Immature natural killer cell (primary cell): ENCODE results near the gene SCARB1. TPM values are rescaled to one million over a fixed set of nuclear protein-coding genes. Genes with fewer than 3 reads are reported as not detected.

Experiments
- DNase-seq, 3 donors: peaks; one replicate each; pipeline ENCODE4 v3.0.0; 2022; ENCODE audit warnings: mixed read lengths in 1 of 3
- H3K27ac Mint-ChIP-seq, 6 donors: one replicate each; pipeline ENCODE4 v1.8.0; 2020; ENCODE audit warnings: mixed read lengths in 6 of 6, mild to moderate bottlenecking in 5 of 6, inconsistent platforms in 4 of 6, moderate library complexity in 3 of 6
- H3K27me3 Mint-ChIP-seq, 3 donors: one replicate each; pipeline ENCODE4 v1.8.0; 2020 to 2021; ENCODE audit warnings: low read depth in 3 of 3, mild to moderate bottlenecking in 3 of 3, mixed read lengths in 3 of 3, moderate library complexity in 3 of 3, inconsistent platforms in 1 of 3
- H3K36me3 Mint-ChIP-seq, 3 donors: one replicate each; pipeline ENCODE4 v1.8.0; 2020; ENCODE audit warnings: mixed read lengths in 3 of 3, inconsistent platforms in 2 of 3, mild to moderate bottlenecking in 2 of 3
- H3K4me1 Mint-ChIP-seq, 2 donors: one replicate each; pipeline ENCODE4 v1.8.0; 2020; ENCODE audit warnings: inconsistent platforms in 2 of 2, mild to moderate bottlenecking in 2 of 2, mixed read lengths in 2 of 2, moderate library complexity in 1 of 2
- H3K4me3 Mint-ChIP-seq, 5 donors: one replicate each; pipeline ENCODE4 v1.8.0; 2020; ENCODE audit warnings: mild to moderate bottlenecking in 5 of 5, mixed read lengths in 5 of 5, inconsistent platforms in 3 of 5, moderate library complexity in 3 of 5
- H3K9me3 Mint-ChIP-seq, 6 donors: one replicate each; pipeline ENCODE4 v1.8.0; 2020; ENCODE audit warnings: mild to moderate bottlenecking in 6 of 6, mixed read lengths in 6 of 6, inconsistent platforms in 4 of 6, moderate library complexity in 3 of 6
- polyA plus RNA-seq, 3 donors: library from polyadenylated mRNA; unstranded; fragments of 300-500 nt; fragmentation: Illumina TruSeq; gene quantifications; one replicate each; pipeline ENCODE4 v1.2.3, GENCODE V29; 2021

The SCARB1 gene
- polyA plus RNA-seq, 3 donors from 2014 or later, result 1.3 to 10.5 (median 2.4) TPM

DNA sequence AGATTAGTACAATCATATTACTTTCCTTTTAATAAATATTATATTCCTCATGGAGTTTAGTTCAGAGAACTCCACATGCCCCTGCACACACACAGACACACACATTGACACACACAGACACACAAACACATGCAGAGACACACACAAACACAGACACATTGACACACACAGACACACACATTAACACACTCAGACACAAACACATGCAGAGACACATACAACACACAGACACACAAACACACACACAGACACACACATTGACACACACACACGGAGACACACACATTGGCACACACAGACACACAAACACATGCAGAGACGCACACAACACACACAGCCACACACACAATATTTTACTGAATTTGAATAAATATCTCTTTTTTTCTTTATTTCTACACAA, 12.5 kb upstream of the SCARB1 start:
- no peaks in the 10 kb centered on the region for H3K36me3 Mint-ChIP-seq
- no peak overlapping the region for H3K4me3 Mint-ChIP-seq
- H3K9me3 Mint-ChIP-seq, result no peaks in the 10 kb centered on the region
- H3K4me1 Mint-ChIP-seq, result peaks cover 0 to 5% of the 10 kb centered on the region in 2 donors
- H3K27me3 Mint-ChIP-seq, result peaks cover 0 to 3% (median 2%) of the 10 kb centered on the region in 3 donors
- no peak for DNase-seq
- H3K27ac Mint-ChIP-seq, result no peak overlapping the region

DNA sequence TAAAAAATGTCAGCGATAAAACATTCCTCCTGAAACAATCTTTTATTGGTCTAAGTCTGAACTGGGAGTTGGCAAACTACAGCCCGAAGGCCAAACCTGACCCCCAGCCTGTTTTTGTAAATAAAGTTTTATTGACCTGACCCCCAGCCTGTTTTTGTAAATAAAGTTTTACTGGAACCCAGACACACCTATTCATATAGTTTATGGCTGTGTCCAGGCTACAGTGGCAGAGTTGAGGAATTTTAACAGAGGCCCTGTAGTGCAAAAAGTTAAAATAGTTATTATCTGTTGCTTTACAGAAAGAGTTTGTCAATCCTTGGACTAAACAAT, 12.1 kb upstream of the SCARB1 start:
- peaks cover 0 to 3% (median under 1%) of the 10 kb centered on the region in 3 donors for H3K27me3 Mint-ChIP-seq
- no peak overlapping the region for H3K4me3 Mint-ChIP-seq
- no peaks in the 10 kb centered on the region for H3K36me3 Mint-ChIP-seq
- H3K27ac Mint-ChIP-seq, result no peak overlapping the region
- DNase-seq, result no peak
- H3K4me1 Mint-ChIP-seq, result peaks cover 0 to under 1% of the 10 kb centered on the region in 2 donors
- no peaks in the 10 kb centered on the region for H3K9me3 Mint-ChIP-seq

DNA sequence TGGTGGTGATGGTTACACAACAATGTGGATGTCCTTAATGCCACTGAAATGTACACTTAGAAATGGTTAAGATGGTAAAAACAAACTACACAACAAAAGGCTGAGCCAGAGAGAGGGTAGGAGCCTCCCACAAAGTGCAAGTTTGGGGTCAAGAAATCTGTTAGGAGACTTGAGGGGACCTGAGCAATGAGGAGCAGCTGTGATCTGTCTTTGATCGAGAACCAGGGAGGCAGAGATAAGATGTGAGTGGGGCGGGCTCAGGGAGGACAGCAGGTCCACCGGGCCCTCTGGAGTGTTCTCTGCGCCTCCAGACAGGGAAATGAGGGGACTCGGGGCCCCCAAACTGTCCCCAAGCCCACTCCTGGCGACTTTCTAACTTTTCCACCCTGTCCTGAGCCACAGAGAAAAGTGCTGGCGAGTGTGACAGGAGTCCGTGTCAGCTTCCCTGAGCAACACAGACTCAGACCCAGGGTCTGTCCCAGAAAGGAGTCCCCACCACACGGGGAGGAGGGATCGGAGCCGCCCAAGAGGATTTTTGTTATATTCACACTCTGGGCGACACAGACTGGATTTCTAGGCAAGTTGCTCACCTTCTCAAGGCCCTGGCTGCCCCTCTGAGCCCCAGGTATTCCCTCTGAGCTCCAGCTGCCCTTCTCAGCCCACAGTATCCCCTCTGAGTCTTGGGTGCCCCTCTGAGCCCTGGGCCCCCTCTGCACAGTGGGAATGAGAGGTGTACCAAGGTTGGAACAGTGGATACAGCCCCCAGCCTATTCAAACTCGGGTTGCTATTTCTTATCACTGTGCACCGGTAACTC, 11.5 kb upstream of the SCARB1 start:
- no peak overlapping the region for H3K4me3 Mint-ChIP-seq

DNA sequence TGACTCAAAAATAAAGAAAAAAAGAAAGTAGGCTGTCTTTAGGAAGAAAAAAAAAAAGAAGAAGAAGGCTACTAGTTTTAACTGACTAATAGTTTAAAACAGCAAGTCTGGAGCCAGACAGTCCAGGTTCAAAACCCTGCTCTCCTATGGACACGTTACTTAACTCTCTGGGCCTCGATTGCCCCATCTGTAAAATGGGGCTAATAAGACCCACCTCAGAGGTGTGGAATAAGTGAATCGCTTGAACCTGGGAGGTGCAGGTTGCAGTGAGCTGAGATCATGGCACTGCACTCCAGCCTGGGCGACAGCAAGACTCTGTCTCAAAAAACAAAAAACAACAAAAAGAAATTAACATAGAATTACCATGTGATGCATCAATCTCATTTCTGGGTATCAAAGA, 10.5 kb upstream of the SCARB1 start:
- H3K27me3 Mint-ChIP-seq, result peaks cover 2 to 6% (median 6%) of the 10 kb centered on the region in 3 donors
- no peak overlapping the region for H3K4me3 Mint-ChIP-seq
- no peak overlapping the region for H3K27ac Mint-ChIP-seq
- H3K36me3 Mint-ChIP-seq, result no peaks in the 10 kb centered on the region
- H3K4me1 Mint-ChIP-seq, result peaks cover 0 to 4% of the 10 kb centered on the region in 2 donors
- DNase-seq, result no peak
- no peaks in the 10 kb centered on the region for H3K9me3 Mint-ChIP-seq

More for the DNA sequence above, 11.5 kb upstream of the SCARB1 start:
- no peaks in the 10 kb centered on the region for H3K4me1 Mint-ChIP-seq
- peaks cover 1 to 4% (median 3%) of the 10 kb centered on the region in 3 donors for H3K27me3 Mint-ChIP-seq
- no peaks in the 10 kb centered on the region for H3K36me3 Mint-ChIP-seq
- H3K27ac Mint-ChIP-seq, result peak overlapping the region in 1 of 6 donors; percentile 11
- H3K9me3 Mint-ChIP-seq, result no peaks in the 10 kb centered on the region
- DNase-seq, result no peak

DNA sequence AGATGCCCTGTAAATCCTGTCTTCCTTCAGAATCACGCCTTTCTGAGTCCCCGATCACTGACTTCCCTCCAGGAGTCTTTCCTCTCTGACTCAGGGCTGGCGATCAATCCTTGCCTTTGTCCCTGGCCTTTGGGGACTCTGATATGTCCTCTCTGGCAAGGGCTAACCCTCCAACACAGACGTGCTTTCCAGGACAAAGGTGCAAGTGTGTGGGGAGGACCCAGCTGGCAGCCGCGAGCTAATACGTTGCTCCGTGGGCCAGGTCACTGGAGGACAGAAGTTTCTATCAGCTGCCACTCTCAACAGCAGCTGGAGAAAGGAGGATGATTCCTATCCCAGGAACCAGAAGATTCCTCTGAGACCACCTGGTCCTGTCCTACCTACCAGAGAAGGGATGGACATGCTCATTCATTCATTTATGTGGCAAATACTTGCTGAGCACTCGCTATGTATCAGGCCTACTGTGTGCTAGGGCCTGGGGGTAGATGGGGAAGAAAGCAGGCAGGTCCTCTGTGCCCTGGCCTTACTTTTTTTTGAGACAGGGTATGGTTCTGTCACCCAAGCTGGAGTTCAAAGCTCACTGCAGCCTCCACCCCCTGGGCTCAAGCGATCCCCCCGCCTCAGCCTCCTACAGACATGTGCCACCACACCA, 8.5 kb upstream of the SCARB1 start:
- Mint-ChIP-seq H3K27ac (no peak overlapping the region), H3K9me3 (no peaks in the 10 kb centered on the region), H3K4me3 (no peak overlapping the region), H3K4me1 (peaks cover 5 to 11% of the 10 kb centered on the region in 2 donors), H3K27me3 (peaks cover 2 to 13% (median 7%) of the 10 kb centered on the region in 3 donors), H3K36me3 (no peaks in the 10 kb centered on the region)
- DNase-seq, result no peak

DNA sequence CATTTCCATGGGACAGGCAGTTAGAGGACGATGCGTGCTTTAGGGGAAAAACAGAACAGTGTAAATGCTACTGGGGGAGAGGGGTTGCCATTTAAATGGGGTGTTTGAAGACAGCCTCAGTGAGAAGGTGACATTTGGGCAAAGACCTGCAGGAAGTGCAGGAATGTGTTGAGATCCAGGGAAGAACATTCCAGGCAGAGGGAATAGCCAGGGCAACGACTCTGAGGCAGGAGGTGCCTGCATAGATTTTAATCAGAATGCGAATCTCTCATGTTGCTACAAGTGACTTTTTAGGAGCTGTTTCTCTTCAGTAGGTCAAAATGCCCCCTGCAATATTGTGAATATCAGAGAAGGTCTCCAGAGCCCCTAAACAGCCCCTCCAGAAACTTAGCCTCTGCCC, 7.6 kb upstream of the SCARB1 start:
- Mint-ChIP-seq H3K36me3 (no peaks in the 10 kb centered on the region), H3K4me3 (no peak overlapping the region), H3K4me1 (peaks cover 5 to 11% of the 10 kb centered on the region in 2 donors), H3K27ac (no peak overlapping the region), H3K27me3 (peaks cover 2 to 13% (median 7%) of the 10 kb centered on the region in 3 donors), H3K9me3 (no peaks in the 10 kb centered on the region)
- DNase-seq, result no peak

DNA sequence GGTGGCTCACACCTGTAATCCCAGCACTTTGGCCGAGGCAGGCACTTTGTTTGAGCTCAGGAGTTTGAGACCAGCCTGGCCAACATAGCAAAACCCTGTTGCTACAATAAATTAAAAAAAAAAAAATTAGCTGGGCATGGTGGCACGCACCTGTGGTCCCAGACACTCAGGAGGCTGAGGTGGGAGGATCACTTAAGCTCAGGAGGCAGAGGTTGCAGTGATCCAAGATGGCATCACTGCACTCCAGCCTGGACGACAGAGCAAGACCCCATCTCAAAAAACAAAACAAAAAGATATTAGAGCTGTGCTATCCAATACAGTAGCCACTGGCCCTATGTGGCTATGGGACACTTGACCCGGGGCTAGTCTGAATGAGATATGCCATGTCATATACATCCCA, 6.9 kb upstream of the SCARB1 start:
- no peaks in the 10 kb centered on the region for H3K9me3 Mint-ChIP-seq
- H3K4me1 Mint-ChIP-seq, result peaks cover 5 to 11% of the 10 kb centered on the region in 2 donors
- DNase-seq, result no peak
- no peak overlapping the region for H3K4me3 Mint-ChIP-seq
- H3K27ac Mint-ChIP-seq, result no peak overlapping the region
- no peaks in the 10 kb centered on the region for H3K36me3 Mint-ChIP-seq
- H3K27me3 Mint-ChIP-seq, result peaks cover 2 to 13% (median 7%) of the 10 kb centered on the region in 3 donors

DNA sequence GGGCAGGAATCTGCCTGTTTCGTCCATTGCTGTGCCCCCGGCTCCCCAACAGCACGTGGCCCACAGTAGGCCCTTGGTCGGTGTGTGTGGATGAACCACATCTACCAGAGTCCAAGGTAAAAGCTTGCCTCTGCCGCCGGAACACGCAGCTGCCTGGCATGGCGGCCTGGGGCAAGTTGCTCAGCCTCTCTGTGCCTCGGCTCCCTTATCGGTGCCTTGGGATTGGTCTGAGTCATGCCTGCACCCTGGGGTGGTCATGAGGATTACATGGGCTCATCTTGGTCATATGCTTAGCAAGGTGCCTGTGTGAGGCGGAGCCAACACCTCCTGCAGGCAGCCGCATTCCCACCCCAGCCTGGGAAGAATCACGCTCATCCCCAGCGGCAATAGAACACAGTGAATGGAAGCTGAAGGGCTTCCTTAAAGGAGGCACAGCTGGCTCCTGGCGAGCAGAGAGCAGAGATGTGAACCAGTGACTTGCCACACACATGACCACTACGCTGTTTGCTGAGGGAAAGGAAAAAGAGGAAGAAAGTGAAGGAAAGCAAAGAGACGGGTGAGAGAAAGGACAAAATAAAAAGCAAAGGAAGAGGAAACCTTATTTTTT, 5.5 kb upstream of the SCARB1 start:
- Mint-ChIP-seq H3K9me3 (no peaks in the 10 kb centered on the region), H3K27me3 (peaks cover 2 to 13% (median 7%) of the 10 kb centered on the region in 3 donors), H3K27ac (no peak overlapping the region), H3K4me1 (peaks cover 9 to 15% of the 10 kb centered on the region in 2 donors), H3K4me3 (no peak overlapping the region), H3K36me3 (no peaks in the 10 kb centered on the region)
- no peak for DNase-seq

DNA sequence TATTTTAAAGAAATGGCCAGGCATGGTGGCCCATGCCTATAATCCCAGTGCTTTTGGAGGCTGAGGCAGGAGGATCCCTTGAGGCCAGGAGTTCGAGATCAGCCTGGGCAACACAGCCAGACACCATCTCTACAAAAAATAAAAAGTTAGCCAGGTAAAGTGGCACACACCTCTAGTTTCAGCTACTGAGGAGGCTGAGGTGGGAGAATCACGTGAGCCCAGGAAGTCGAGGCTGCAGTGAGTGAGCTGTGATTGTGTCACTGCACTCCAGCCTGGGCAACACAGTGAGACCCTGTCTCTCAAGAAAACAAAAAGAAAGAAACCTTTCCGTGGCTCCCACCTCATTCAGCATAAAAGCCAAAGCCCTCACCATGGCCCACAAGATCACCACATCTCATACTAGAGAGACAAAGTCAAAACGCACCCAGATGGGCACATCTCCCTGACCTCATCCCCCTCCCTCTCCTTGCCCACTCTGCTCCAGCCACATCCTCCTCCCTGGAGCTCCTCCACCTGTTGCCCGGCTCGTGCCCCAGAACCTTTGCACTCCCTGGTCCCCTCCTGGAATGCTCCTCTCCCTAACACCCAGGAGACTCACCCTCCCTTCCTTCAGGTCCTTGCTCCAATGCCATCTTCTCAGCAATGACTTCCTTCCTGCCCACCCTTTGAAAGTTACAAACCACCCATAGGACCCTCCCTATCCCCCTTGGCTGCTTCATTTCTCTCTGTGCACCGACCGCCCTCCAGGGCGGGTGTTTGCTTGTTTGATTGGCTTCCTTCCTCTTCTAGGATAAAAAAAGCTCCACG, 4.8 kb upstream of the SCARB1 start:
- H3K9me3 Mint-ChIP-seq, result no peaks in the 10 kb centered on the region
- no peak for DNase-seq
- H3K4me1 Mint-ChIP-seq, result peaks cover 12 to 18% of the 10 kb centered on the region in 2 donors
- no peak overlapping the region for H3K4me3 Mint-ChIP-seq
- H3K27me3 Mint-ChIP-seq, result peaks cover 2 to 13% (median 7%) of the 10 kb centered on the region in 3 donors
- no peak overlapping the region for H3K27ac Mint-ChIP-seq
- H3K36me3 Mint-ChIP-seq, result no peaks in the 10 kb centered on the region

DNA sequence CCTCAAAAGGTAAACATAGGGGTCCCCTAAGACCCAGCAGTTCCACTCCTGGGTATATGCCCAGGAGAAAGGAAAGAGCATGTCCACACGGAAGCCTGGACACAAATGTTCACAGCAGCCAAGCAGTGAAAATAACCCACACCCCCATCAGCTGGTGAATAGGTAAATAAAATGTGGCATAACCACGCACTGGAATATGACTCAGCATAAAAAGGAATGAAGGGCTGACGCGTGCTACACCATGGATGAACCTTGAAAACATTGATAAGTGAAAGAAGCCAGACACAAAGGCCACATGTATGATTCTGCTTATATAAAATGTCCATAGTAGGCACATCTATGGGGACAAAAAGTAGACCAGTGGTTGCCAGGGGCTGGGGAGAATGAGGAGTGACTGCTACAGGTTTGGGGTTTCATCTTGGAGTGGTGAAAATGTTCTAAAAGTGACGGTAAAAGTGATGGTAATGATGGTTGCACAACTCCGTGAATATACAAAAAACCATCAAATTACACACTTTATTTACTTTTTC, 3.8 kb upstream of the SCARB1 start:
- no peaks in the 10 kb centered on the region for H3K9me3 Mint-ChIP-seq
- DNase-seq, result no peak
- peaks cover 18 to 23% of the 10 kb centered on the region in 2 donors for H3K4me1 Mint-ChIP-seq
- peaks cover 2 to 13% (median 7%) of the 10 kb centered on the region in 3 donors for H3K27me3 Mint-ChIP-seq
- no peak overlapping the region for H3K27ac Mint-ChIP-seq
- no peaks in the 10 kb centered on the region for H3K36me3 Mint-ChIP-seq
- H3K4me3 Mint-ChIP-seq, result no peak overlapping the region

DNA sequence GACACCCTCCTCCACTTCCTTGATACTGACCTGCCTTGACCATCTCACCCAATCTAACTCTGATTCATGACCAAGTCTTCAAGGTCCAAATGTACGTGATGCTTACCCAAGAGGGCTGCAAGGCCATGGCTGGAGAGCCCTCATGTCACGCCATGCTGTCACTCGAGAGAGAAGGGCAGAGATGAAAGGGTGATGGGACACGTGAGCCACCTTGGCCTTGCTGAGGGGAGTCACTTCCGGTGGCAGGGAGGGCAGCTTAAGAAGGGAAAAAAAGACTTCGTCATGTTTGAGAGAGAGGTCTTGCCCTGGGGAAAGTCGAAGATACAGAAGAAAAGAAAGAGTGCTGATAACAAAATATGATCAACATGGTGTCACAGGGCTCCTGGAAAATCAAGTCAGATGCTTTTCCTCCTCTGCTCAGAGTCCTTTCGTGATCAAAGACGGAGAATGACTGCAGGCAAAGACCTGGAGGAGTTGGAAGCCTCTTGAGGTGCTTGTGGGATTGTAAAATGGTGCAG, 3.3 kb upstream of the SCARB1 start:
- no peak overlapping the region for H3K4me3 Mint-ChIP-seq
- H3K4me1 Mint-ChIP-seq, result peaks cover 22 to 29% of the 10 kb centered on the region in 2 donors
- H3K9me3 Mint-ChIP-seq, result peaks cover 0 to 2% (median 0%) of the 10 kb centered on the region in 6 donors
- no peaks in the 10 kb centered on the region for H3K36me3 Mint-ChIP-seq
- H3K27me3 Mint-ChIP-seq, result peaks cover 2 to 13% (median 7%) of the 10 kb centered on the region in 3 donors
- no peak for DNase-seq
- H3K27ac Mint-ChIP-seq, result no peak overlapping the region

DNA sequence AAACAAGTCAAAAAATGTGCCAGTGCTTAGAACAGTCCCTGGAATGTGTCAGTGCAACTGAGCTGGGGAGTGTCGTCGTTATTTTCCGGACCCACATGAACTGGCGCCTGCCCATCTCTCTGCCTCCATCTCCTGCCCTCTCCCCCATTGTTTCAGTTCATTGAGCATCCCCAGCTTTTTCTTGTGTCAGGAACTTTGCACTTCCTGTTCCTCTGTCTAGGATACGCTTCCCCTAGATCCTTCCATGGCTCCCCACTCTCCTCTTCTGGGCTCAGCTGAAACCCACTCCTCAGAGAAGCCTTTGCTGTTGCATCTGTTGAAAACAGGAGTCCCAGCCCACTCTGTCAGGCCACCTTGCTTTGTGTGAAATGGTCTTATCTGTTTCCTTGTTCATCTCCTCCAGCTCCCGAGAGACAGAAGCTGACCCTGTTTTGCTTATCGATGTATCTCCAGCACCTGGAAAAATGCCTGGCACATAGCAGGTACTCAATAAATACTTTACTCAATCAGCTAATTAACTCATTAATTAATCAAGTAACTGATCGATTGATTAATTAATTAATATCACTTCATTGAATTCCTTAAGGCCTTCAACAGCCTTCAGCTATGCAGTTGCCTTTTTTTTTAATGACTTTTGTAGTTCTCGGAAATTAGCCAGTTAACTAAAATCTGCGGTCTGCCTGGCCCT, 2.7 kb upstream of the SCARB1 start:
- H3K9me3 Mint-ChIP-seq, result peaks cover 0 to 2% (median 0%) of the 10 kb centered on the region in 6 donors
- no peak overlapping the region for H3K27ac Mint-ChIP-seq
- H3K4me3 Mint-ChIP-seq, result no peak overlapping the region
- H3K4me1 Mint-ChIP-seq, result peaks cover 22 to 30% of the 10 kb centered on the region in 2 donors
- H3K27me3 Mint-ChIP-seq, result peaks cover 2 to 13% (median 6%) of the 10 kb centered on the region in 3 donors
- no peak for DNase-seq
- no peaks in the 10 kb centered on the region for H3K36me3 Mint-ChIP-seq

DNA sequence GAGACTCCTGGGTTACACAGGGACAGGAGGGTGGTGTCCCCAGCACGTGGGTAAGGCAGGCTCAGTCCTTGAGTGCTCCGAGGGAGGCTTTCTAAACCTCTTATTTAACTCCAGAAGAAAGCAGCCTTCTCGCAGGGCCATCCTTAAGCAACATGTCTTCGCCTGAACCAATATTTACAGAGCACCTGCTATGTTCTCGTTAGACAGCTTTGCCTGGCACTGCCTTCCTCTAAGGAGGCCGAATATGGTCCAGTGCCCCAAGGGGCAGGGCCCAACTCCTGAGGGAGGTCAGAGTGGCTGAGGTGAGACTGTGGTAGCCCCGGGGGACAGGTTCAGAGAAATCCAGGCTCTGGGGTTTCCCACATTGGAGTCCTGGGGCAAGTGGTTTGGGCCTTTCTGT, 2.1 kb upstream of the SCARB1 start:
- Mint-ChIP-seq H3K27ac (no peak overlapping the region), H3K4me3 (no peak overlapping the region), H3K36me3 (no peaks in the 10 kb centered on the region), H3K4me1 (peaks cover 22 to 30% of the 10 kb centered on the region in 2 donors), H3K27me3 (peaks cover 2 to 13% (median 6%) of the 10 kb centered on the region in 3 donors), H3K9me3 (peaks cover 0 to 2% (median 0%) of the 10 kb centered on the region in 6 donors)
- no peak for DNase-seq
